Measurements from ENCODE around the gene TRIB2.
A peak's percentile ranks its signal among the peaks of the same experiment; 100 is the strongest.

The TRIB2 gene

GRCh38 chr2:12700989-12701388 is 15.7 kb upstream of the TRIB2 start:
- no peak for DNase-seq (ENCODE audit: low spot score)

DNA sequence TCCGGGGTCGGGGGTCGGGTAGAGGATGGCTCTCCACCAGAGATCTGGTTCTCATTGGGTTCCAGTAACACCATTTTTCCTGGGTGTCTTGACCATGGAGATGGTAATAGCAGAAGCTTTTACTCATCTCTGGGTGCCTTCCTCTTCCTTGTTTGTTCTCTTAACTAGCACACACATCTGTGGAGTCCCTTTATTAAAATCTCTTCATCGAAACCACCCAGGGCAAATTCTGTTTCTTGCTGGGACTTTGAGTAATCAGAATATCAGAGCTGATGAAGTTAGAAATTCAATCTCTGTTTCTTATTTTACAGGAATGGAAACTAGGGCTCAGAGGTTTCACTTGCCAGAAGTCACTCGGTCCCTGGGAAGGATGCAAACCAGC is 15.0 kb upstream of the TRIB2 start:
- no peak for DNase-seq (ENCODE audit: low spot score)

DNA sequence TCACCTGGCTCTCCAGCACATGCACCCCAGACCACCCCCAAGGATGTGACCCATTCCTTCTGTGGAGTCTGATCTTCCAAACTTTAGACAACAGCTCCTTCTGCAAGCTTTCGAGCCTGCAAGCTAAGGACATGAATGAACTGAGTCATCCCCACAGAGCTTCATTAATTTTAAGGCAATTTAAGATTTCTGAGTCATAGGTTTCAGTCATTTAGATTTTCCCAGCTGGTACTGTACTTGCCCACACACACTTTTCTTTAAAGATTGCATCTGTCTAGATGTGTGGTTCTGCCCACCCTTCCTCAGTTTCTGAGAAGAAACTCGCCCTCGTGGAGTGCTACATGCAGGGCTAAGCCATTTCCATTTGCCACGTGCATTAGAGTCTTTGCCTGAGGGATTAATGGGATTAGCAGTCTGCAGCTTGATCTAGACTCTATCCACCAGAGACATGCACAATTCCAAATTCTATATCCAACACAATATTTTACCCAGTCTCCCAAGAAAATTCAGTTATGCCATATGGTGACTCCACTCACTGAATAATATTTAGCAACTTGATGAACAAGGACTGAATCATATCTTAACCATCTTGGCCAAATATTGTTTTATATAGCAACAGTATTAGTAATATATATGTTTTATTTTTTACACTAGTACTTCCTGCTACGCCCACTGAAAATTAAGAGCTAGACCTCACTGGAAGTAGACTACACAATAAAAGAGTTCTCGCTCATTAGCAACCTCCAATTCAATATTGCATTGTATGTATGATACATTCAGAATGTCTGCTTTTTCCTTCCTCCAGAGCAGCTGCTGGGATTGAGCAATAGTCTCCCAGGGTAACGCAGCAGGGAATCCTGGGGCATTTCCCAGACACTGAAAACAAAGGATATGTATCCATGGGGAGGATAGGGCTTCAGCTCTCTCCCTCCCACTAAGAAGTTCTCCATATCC is 14.3 kb upstream of the TRIB2 start:
- DNase-seq (ENCODE audit: low spot score), result no peak

- no peak for DNase-seq (ENCODE audit: low spot score)
Measured at GRCh38 chr2:12704378-12704777, 12.4 kb upstream of the TRIB2 start.

- no peak for DNase-seq (ENCODE audit: low spot score)
Measured at GRCh38 chr2:12705230-12705629, 11.5 kb upstream of the TRIB2 start.

- DNase-seq (ENCODE audit: low spot score), result no peak
Measured at GRCh38 chr2:12705742-12706141, 11.0 kb upstream of the TRIB2 start.

- no peak for DNase-seq (ENCODE audit: low spot score)
Measured at GRCh38 chr2:12708508-12709206, 8.1 kb upstream of the TRIB2 start.

- DNase-seq (ENCODE audit: low spot score), result no peak
Measured at GRCh38 chr2:12709207-12709522, 7.6 kb upstream of the TRIB2 start.

- DNase-seq (ENCODE audit: low spot score), result no peak
Measured at GRCh38 chr2:12710301-12710700, 6.4 kb upstream of the TRIB2 start.

DNA sequence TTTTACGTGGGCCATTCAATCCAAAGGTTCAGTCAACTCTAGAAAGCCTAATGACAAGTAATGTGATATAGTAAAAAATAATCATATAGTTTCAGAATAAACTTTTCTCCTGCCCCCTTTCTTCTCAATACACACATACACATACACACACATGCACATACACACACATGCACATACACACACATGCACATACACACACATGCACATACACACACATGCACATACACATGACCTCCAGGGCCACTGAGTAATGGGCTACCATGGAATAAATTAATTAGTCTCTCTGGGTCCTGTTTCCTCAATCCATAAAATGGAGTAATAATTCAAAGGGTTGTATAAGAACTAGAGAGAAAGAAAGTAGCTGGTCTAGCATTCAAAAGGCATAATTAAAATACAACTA is 5.4 kb upstream of the TRIB2 start:
- DNase-seq (ENCODE audit: low spot score), result no peak

DNA sequence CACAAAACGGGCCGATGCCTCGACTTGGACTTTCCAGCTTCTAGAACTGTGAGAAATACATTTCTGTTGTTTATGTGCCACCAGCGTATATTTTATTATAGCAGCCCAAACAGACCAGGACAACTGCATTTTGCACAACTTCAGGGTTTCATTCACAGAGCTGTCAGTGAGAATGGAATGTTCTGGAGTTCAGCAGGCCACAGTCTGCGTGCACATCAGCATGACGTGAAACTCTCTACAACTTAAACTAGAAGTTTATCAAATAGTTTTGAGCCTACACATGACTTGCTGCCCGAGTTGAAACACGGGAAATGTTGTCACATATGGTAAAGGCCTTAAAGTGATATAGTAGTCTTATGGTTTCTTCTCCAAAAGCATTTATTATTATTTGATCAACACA is 3.9 kb upstream of the TRIB2 start:
- DNase-seq (ENCODE audit: low spot score), result no peak

DNA sequence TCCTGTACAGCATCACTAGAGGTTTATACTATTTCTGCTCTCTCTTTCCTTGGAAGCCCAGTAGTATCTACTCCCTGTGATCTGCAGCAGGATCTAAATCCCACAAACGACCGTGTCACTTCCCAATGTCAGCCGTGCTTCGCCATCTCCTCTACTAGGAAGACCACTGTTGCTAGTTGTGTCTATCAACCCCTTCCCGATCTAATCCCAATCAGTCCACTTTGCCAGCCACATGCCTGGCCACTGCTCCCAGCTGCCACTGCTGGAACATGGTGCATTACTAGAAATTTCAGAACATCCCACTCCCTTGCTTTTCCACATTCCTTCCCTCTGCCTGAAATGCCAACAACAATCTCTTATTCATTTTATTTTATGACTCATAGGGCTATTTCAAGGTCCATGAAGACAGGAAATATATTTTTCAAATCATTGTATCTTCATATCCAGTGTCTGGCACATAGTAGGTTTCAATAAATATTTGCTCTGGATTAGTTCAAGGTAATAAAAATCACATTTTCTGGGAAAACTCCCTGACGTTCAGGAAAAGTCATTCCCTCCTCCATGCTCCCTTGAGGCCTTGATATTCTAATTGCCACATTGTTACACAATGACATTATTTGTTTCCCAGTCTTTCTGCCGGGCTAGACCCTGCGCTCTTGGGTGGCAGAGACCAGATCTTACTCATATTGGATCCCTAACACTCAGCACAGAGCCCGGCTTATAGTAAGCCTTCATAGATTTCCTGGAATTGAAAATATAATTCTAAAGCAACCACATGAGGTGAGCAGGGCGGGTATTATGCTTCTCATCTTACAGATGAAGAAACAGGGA is 2.1 kb upstream of the TRIB2 start:
- no peak for DNase-seq (ENCODE audit: low spot score)

- no peak for DNase-seq (ENCODE audit: low spot score)
Measured at GRCh38 chr2:12715258-12716031, 1.3 kb upstream of the TRIB2 start.

DNA sequence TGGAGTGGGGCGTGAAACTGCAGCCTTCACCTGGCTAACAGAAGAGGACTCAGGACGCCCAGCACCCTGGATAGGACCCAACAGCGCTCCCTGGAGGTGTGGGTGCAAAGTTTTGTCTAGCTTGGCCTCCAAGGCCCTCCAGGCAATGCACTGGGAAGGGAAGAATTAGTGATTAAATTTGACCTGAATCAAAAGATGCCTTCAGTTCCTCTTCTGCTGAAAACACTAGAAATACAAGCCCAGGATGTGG is 779 bp upstream of the TRIB2 start:
- peak; percentile 81 for DNase-seq (ENCODE audit: low spot score)

DNA sequence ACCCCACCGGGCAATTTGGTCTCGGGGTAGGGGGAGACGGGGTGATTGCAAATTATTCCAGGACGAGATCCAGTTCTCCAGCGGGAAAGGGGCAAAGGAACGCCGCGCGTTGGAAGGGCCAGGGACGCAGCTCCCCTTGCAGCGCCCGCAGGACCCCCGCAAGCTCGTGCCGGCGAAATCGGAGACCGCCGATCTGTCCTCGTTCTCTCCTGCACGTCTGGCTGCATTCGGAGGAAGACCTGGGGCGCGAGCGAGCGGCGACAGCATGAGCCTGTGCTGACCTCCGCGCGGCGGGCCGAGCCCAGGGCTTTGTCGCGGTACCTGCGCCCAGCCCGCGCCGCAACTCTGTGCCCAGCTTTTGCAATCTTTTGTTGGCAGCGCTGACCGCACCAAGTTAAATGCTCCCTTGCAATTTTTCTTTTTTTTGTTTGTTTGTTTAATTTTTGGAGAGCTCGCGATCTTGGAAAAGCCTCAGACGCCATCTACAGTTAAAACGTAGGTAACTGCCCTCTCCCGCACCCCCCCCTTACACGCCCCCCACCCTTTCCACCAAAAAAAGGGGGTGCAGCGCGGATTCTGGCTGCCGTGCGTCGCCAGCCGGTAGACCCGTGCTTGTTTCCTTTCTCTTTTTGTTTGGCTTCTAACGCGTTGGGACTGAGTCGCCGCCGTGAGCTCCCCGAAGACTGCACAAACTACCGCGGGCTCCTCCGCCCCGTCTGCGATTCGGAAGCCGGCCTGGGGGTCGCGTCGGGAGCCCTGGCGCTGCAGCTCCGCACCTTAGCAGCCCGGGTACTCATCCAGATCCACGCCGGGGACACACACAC is 667 bp downstream of the TRIB2 start:
- DNase-seq (ENCODE audit: low spot score), result peak; percentile 87

DNA sequence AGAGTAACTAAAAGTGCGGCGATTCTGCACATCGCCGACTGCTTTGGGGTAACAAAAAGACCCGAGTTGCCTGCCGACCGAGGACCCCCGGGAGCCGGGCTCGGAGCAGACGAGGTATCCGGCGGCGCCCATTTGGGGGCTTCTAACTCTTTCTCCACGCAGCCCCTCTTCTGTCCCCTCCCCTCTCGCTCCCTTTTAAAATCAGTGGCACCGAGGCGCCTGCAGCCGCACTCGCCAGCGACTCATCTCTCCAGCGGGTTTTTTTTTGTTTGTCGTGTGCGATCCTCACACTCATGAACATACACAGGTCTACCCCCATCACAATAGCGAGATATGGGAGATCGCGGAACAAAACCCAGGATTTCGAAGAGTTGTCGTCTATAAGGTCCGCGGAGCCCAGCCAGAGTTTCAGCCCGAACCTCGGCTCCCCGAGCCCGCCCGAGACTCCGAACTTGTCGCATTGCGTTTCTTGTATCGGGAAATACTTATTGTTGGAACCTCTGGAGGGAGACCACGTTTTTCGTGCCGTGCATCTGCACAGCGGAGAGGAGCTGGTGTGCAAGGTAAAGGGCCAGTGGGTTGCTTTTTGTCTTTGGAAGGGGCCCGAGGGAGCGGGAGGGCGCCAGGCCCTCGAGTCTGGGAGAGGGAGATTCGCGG is 1.4 kb downstream of the TRIB2 start:
- DNase-seq (ENCODE audit: low spot score), result peak; percentile 65

GRCh38 chr2:12718711-12719399 is 2.1 kb downstream of the TRIB2 start:
- DNase-seq (ENCODE audit: low spot score), result no peak

DNA sequence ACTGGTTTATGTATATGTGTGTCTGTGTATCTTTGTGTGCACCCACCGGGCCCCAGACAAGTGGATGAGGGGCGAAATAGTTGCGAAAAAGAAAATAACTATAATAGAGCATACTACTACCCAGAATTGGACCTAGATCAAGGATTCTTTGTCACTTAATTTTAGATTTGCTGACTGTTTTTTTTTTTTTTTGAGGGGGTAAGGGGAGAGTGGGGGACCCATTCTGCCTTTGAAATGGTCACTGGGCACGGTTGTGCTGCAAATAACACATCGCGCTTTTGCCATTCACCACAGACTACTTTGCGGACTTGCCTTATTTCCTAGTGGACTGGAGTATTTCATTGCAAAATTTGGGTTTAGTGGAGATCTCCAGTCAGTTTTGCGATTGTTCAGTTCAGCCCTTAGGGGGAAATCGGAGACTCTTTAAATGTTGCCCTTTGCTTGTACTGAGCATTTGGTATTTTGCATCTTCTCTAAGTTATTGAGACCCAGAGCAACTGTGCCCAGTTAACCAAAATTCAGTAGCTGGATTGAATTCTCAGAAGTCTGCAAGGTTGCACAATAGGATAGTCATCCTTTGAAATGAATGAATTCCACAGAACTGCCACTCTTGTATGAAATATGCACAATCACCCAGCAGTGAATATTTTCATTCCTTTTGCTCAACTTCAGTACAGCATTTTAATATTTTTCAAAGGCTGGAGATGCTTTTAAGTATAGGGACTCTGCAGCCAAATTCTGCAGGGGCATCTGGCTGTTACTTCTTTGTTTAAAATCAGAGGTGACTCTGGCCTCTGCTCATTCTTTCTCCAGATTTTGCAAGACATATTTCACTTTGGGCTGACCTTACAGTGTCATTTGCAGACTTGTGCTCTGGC is 2.9 kb downstream of the TRIB2 start:
- no peak for DNase-seq (ENCODE audit: low spot score)

GRCh38 chr2:12720278-12720620 is 3.5 kb downstream of the TRIB2 start:
- no peak for DNase-seq (ENCODE audit: low spot score)

Measured in ecto neural progenitor cell (in vitro differentiated cells).